Measurements from ENCODE around the gene SLC27A1.

DNA sequence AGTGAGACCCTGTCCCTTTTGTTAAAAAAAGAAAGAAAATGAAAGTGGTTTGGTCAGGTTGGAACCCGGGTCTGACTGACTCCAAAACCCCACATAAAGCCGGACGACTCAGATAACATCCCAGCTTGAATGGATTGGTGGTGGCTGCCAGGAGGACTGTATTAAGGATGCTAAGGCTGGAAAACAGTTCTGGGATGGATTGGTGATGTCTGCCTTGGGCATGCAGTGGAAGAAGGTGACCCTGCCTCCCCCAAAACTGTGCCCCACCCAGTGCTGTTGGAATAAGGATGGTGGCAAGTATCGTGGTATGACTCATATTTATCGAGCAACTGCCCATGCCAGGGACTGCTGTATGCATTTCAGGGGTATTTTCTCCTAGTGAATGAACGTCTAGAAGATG is 66.6 kb downstream of the SLC27A1 start:
- no peak for TF ChIP-seq FOSL1 (tag; conservative IDR thresholded peaks at IDR 0.05)
- no peak for TF ChIP-seq EP300 (IDR thresholded peaks at IDR 0.05; ENCODE audit: low read length)
- no peak for TF ChIP-seq ARNT (IDR thresholded peaks at IDR 0.05)
- TF ChIP-seq, protein P1, sequence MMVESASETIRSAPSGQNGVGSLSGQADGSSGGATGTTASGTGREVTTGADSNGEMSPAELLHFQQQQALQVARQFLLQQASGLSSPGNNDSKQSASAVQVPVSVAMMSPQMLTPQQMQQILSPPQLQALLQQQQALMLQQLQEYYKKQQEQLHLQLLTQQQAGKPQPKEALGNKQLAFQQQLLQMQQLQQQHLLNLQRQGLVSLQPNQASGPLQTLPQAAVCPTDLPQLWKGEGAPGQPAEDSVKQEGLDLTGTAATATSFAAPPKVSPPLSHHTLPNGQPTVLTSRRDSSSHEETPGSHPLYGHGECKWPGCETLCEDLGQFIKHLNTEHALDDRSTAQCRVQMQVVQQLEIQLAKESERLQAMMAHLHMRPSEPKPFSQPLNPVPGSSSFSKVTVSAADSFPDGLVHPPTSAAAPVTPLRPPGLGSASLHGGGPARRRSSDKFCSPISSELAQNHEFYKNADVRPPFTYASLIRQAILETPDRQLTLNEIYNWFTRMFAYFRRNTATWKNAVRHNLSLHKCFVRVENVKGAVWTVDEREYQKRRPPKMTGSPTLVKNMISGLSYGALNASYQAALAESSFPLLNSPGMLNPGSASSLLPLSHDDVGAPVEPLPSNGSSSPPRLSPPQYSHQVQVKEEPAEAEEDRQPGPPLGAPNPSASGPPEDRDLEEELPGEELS (CRISPR knock-in tag; IDR thresholded peaks at IDR 0.05; ENCODE audit: borderline replicate concordance): no peak
- TF ChIP-seq, protein P2, sequence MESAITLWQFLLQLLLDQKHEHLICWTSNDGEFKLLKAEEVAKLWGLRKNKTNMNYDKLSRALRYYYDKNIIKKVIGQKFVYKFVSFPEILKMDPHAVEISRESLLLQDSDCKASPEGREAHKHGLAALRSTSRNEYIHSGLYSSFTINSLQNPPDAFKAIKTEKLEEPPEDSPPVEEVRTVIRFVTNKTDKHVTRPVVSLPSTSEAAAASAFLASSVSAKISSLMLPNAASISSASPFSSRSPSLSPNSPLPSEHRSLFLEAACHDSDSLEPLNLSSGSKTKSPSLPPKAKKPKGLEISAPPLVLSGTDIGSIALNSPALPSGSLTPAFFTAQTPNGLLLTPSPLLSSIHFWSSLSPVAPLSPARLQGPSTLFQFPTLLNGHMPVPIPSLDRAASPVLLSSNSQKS (CRISPR knock-in tag; IDR thresholded peaks at IDR 0.05): no peak
- TF ChIP-seq, protein P3, sequence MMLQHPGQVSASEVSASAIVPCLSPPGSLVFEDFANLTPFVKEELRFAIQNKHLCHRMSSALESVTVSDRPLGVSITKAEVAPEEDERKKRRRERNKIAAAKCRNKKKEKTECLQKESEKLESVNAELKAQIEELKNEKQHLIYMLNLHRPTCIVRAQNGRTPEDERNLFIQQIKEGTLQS (IDR thresholded peaks at IDR 0.05): no peak
- TF ChIP-seq, protein P3 (CRISPR knock-in tag; conservative IDR thresholded peaks at IDR 0.05): no peak
- TF ChIP-seq ATF7 (IDR thresholded peaks at IDR 0.05): no peak
